GM12864 (cell line): Measurements from ENCODE around the gene SPOPL.
"Not testable (repeated sequence)": the region's sequence is repeated elsewhere in the genome, so short reads cannot be mapped to it uniquely, and the experiment has no call there.

Experiments used
- DNase-seq: peaks from one replicate; pipeline ENCODE4 v3.0.0-alpha.2; 2011; ENCODE audit warnings: low read depth
- H3K4me3 ChIP-seq: 2 replicates; pipeline ENCODE4 v1.5.1; 2011; ENCODE audit warnings: mild to moderate bottlenecking, low read depth, low read length, control low read depth
- CTCF ChIP-seq: IDR thresholded peaks from 2 replicates; pipeline ENCODE4 v1.5.1; 2011; ENCODE audit warnings: low read depth, mild to moderate bottlenecking, moderate library complexity, low read length, control low read depth, inconsistent platforms; ENCODE audit errors: missing control alignments

The SPOPL gene

GRCh38 chr2:138522556-138522955 lies 21.0 kb downstream of the SPOPL start:
- peak; percentile 59 for DNase-seq
- TF ChIP-seq CTCF: no peak
- peak overlapping the region; percentile 24; the same call in 1 of the 2 replicates for H3K4me3 ChIP-seq

GRCh38 chr2:138523018-138523672 lies 21.6 kb downstream of the SPOPL start:
- peak overlapping the region; percentile 24; the same call in 1 of the 2 replicates for H3K4me3 ChIP-seq
- DNase-seq: peak; percentile 49

- DNase-seq: peak; percentile 61
- H3K4me3 ChIP-seq: not testable (repeated sequence)
Measured at GRCh38 chr2:138523673-138524042, 22.1 kb downstream of the SPOPL start.

GRCh38 chr2:138524353-138524752 lies 22.8 kb downstream of the SPOPL start:
- not testable (repeated sequence) for DNase-seq, H3K4me3 ChIP-seq

GRCh38 chr2:138531913-138532312 lies 30.3 kb downstream of the SPOPL start:
- TF ChIP-seq CTCF: no peak
- H3K4me3 ChIP-seq: no peak overlapping the region

GRCh38 chr2:138534791-138535190 lies 33.2 kb downstream of the SPOPL start:
- no peak overlapping the region for H3K4me3 ChIP-seq
- no peak for TF ChIP-seq CTCF
- DNase-seq: no peak

More at GRCh38 chr2:138531913-138532312, 30.3 kb downstream of the SPOPL start:
- no peak for DNase-seq

GRCh38 chr2:138536302-138536701 lies 34.7 kb downstream of the SPOPL start:
- DNase-seq: no peak
- no peak overlapping the region; the same call in 1 of the 2 replicates for H3K4me3 ChIP-seq
- TF ChIP-seq CTCF: no peak

- H3K4me3 ChIP-seq: no peak overlapping the region
- TF ChIP-seq CTCF: no peak
- no peak for DNase-seq
Measured at GRCh38 chr2:138536740-138537139, 35.2 kb downstream of the SPOPL start.
